ENCODE data around the gene ISCA2. TPM values are rescaled to one million over a fixed set of nuclear protein-coding genes. Genes with fewer than 3 reads are reported as not detected.

The ISCA2 gene
- total and polyA plus RNA-seq, 2 experiments from 2014 or later = 44.0 to 171 TPM

- TF ChIP-seq ZNF462 (CRISPR knock-in tag; IDR thresholded peaks at IDR 0.05) = no peak
Measured at GRCh38 chr14:74469548-74470518, 23.7 kb upstream of the ISCA2 start (continued).

- no peaks in the 10 kb centered on the region for H3K79me2 ChIP-seq (replicated peaks; ENCODE audit: insufficient read depth)
- ATAC-seq (no peak), DNase-seq (ENCODE audit: low spot score) (no peak)
- Mint-ChIP-seq H3K27me3 (ENCODE audit: insufficient read depth, low read depth, poor library complexity) (peaks cover 5% of the 10 kb centered on the region), H3K9me3 (no peaks in the 10 kb centered on the region), H3K4me1 (peaks cover 17% of the 10 kb centered on the region), H3K4me3 (no peak overlapping the region), H3K27ac (no peak overlapping the region), H3K36me3 (ENCODE audit: low read depth) (peaks cover 10% of the 10 kb centered on the region; the same call in 2 of the 3 replicates)
- no peaks in the 10 kb centered on the region for H4K20me1 ChIP-seq (replicated peaks; ENCODE audit: insufficient read depth)
- no peaks in the 10 kb centered on the region for H3K27me3 ChIP-seq (ENCODE audit: insufficient read depth)
- H3F3A ChIP-seq (replicated peaks; ENCODE audit: low read depth) = no peaks in the 10 kb centered on the region
- TF ChIP-seq JUNB (IDR thresholded peaks at IDR 0.05; ENCODE audit: unreplicated experiment) = no peak
- no peak for TF ChIP-seq ZNF114 (CRISPR knock-in tag; IDR thresholded peaks at IDR 0.05)
- 0 out of 2 replicates have a peak, but pooled peaks cover 5% of the 10 kb centered on the region for H3K36me3 ChIP-seq (ENCODE audit: insufficient read depth)
- H3K4me3 ChIP-seq = no peak overlapping the region
- no peak overlapping the region for H3K4me2 ChIP-seq
- no peak overlapping the region for H3K27ac ChIP-seq (ENCODE audit: low read depth)
- no peak overlapping the region for H2AFZ ChIP-seq
- no peaks in the 10 kb centered on the region for H3K9me2 ChIP-seq (ENCODE audit: insufficient read depth)
- H3K4me1 ChIP-seq (ENCODE audit: insufficient read depth) = no peaks in the 10 kb centered on the region
Measured at GRCh38 chr14:74472601-74473000, 21.0 kb upstream of the ISCA2 start.
